Frontal cortex (tissue), 4 donors: Measurements from ENCODE around the gene LDLRAD4. TPM values are rescaled to one million over a fixed set of nuclear protein-coding genes. Genes with fewer than 3 reads are reported as not detected.

Experiments used
- DNase-seq, 2 donors: peaks; one replicate each; pipeline ENCODE4 v3.0.0; 2012; ENCODE audit warnings: low spot score in 2 of 2
- FAIRE-seq: peaks from 2 replicates; lab custom pipeline; 2012; peaks lifted over from hg19 to GRCh38; lab: Jason Lieb, UNC
- total RNA-seq: library from RNA; depleted of rRNA; stranded (reverse); fragments of >200 nt; gene quantifications from one replicate; pipeline ENCODE4 v1.2.3, GENCODE V29; 2014
- donor health status: control.
- donor health status: control.
- donor health status: control.

Gene LDLRAD4
- total RNA-seq, 1 donor from 2014 or later: 60.7 TPM

DNA sequence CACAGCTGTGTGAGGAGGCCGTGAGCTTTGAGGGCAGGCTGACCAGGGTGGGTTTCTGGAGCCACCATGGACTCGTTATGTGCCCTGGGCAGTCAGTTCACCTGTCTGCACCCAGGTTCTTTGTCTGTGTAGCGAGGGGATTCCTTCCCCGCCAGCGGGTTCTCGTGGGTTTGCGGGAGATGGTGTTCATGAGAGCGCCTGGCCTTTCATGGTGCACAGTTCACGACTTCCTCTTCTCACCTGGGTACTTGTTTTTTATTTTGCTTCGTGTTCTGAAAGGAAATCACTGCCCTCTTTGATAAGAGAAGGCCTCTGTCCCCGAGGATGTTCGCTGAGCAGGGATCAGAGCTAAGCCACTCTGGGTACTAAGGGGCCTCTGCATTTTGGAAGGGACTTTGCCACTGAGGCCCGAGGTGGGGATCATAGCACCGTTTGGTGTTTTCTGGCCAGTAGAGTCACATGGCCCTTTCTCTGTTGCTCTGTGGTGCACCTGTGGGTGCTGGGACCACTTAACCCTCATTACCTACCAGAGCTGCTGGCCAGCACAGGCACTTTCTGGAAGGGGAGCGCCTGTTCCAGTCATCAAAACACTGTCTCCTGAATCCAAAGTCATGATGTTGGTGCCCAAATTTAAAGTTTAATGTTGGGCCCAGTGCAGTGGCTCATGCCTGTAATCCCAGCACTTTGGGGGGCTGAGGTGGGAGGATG, 78.5 kb downstream of the LDLRAD4 start:
- no peak for DNase-seq
- no peak for FAIRE-seq

DNA sequence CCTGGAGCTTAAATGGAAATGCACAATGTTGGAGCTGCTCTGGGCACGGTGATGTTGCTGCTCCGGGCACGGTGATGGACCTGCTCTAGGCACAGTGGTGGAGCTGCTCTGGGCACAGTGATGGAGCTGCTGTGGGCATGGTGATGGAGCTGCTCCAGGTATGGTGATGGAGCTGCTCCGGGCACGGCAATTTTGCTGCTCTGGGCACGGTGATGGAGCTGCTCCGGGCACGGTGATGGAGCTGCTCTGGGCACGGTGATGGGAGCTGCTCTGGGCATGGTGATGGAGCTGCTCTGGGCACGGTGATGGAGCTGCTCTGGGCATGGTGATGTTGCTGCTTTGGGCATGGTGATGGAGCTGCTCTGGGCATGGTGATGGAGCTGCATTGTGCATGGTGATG, 79.7 kb downstream of the LDLRAD4 start:
- DNase-seq (no peak), FAIRE-seq (no peak)

DNA sequence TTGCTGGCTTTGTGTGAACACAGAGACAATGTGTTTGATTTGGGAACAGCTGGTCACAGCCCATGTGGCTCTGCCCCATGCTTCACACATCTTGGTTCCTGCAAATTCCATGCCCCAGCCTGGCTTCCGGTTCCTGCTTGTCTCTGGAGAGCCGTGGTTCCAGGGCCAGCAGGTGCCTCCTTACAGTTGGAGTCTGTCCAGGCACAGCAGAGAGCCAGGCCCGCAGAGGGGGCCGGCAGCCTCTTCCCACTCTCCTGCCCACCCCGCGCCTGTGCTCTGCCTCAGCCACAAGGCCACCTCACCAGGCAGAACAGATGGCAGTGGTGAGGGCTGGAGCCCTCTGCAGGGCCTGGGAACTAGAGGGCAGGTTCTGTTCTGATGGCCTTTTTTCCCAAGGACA, 81.5 kb downstream of the LDLRAD4 start:
- no peak for FAIRE-seq

DNA sequence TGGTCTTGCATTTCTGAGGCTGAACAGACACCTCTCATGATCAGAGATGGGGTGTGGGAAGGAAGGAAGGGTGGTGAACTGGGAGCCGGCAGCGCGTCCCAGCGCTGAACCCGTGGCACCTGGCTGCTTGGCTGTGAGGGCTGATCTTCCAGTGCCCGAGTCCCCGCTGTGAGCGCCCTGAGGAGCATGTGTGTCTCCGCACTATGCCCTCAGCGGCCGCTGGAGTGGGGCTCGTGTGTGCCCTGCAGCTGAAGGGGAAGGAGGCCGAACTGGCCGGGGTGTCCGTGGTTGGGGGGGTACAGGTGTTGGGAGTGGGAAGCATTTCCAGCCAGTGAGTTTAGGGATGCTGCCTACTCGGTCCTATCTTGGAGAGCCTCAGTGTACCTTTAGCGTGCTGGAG, 82.2 kb downstream of the LDLRAD4 start:
- no peak for FAIRE-seq
- no peak for DNase-seq

More for the DNA sequence above, 81.5 kb downstream of the LDLRAD4 start:
- DNase-seq: no peak

DNA sequence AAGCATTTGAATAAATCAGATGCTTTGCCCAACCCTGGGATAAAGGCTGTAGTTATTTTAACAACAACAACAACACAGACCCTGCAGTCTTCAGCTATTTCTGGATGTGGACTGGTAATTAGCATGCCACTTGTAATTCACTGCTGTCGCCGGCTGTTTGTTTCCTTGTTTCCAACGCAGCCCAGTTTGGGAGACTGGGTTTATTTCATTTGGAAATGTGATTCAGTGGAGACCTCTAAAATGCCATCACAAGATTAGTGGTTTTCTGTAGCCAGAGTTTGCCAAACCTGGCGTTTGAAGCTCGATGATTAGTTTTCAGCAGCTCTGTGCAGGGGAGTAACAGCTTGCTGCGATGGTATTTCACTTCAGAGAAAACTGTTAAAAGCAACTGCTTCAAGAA, 83.5 kb downstream of the LDLRAD4 start:
- DNase-seq (no peak), FAIRE-seq (no peak)

DNA sequence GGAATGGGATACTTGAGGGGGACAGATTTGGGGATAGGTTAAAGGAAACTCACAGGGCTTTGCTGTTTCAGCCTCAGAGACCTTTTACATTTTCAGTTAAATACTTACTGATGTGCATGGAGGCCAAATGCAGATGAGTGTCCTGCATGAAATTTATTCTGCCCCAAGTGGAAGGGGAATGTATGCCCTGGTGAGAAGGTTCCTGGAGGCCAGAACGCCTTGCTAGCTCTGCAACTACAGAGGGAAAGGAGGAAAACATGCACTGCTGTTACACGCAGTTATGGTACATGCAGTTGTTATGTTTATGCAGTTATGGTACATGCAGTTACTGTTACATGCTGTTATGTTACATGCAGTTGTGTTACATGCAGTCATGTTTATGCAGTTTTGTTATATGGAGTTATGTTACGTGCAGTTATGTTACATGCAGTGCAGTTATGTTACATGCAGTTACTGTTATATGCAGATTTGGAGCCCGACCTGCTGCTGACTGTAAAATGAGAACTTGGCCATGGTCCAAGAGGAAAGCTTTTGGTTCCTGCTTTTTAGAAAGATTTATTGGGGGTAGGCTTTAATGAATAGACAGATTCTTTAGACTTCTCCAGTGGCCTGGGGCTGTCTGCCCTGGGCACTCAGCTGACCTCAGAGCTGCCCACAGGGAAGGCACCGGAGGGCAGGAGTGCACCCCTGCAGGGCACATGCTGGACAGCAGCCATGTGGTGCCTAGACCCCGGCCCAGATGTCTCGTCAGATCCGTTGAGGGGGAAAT, 84.1 kb downstream of the LDLRAD4 start:
- DNase-seq (no peak), FAIRE-seq (no peak)

DNA sequence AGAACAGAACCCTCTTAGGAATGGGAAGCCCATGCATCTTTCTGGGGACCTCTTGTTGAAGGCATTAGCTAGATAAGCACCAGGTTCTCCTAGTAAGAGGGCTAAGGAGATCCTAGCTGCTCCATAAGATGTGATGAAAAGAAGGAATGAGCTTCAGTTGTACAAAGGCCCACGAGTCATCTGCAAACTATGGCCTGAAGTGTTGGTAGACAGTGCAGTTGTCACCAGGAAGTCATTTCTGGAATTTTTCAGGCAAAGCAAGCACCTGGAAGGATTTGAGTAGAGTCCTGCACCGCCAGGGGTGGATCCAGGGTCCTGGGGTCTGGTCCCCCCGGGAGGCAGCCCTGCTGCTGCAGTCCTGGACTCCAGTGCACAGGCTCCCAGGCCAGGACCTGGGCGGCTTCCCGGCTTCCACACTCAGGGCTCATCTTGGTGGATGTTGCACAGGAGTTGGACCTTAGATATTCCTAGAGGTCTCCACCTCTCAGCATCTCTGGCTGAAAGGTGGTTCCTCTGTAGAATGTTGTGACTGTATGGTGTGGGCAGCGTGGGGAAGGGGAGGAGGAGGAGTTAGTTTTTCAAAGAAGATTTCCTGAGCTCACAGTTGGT, 85.3 kb downstream of the LDLRAD4 start:
- no peak for FAIRE-seq
- DNase-seq: no peak

DNA sequence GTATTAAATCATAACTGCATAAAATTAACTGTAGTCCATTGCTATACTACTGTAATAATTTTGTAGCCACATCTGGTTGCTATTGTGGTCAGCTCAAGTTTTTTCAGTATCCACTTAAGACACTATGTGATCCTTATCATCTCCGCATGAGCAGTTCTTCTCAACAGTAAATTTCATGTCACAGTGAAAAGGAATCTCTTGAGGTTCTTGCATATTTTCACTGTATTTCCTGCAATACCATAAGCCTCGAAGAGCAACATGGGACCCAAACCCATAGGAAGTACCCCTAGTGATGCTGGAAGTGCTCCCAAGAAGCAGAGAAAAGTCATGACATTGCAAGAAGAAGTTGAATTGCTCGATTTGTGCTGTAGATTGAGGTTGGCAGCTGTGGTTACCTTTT, 86.7 kb downstream of the LDLRAD4 start:
- FAIRE-seq (no peak), DNase-seq (no peak)

DNA sequence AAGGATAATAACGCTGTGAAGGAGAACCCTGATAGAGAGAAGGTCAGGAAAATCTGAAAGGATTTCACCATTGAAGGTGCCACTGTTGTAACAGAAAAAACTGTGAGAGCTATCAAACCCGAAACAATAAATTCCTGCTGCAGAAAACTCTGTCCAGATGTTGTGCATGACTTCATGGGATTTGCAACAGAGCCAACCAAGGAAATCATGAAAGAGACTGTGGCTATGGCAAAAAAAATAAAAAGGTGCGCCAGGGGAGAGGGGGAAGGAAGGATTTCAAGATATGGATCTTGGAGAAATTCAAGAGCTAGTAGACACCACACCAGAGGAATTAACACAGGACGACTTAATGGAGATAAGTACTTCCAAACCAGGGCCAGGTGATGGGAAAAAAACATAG, 88.0 kb downstream of the LDLRAD4 start:
- FAIRE-seq (no peak), DNase-seq (no peak)

DNA sequence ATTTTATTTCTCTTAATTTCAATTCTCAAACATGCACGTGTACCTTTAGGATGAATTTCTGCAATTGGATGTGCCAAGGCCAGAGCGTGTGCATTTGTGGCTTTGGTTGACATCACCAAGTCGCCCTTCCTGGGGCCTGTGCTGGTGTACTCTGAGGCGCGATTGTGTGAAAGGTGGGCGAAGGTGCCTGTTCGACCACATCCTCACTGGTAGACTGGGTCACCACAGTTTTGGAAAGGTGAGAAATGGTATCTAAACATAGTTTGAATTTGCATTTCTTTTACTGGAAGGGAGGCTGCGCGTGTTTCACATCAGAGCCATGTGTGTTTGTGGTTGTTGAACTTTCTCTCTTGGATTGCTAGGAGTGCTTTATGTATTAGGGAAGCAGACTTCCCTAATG, 89.8 kb downstream of the LDLRAD4 start:
- no peak for FAIRE-seq
- no peak for DNase-seq

DNA sequence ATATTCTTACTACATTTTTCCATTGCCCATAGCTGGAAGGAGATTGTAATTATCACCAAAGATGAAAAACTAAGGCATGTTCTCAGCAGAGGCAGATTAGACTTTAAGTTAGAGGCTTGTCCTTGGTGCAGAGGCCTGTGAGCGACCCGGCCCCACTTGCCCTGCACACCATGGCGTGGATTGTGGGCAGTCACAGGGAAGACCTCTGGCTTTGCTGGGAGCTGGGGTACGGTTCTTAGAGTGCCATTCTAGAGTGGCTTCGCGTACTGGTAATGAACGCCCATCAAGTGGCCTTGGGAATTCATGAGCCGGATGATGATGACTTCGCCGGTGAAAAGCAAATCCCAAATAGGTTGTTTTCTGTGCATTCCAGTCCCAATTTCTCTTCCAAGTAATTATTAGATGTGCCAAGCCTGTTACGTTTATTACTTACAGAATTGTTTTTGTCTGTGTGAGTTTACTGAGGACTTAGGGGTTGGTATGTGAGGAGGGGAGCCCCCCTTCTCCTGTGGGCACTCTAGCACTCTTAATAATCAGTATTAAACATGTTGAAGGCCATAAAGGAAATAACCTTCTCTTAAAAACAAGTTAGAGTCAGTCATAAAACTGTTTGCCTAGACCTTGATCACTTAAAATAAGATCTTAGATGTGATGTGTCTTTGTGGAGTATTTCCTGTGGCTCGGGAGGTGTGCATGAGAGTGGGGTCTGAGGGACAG, 90.6 kb downstream of the LDLRAD4 start:
- no peak for DNase-seq
- FAIRE-seq: no peak

DNA sequence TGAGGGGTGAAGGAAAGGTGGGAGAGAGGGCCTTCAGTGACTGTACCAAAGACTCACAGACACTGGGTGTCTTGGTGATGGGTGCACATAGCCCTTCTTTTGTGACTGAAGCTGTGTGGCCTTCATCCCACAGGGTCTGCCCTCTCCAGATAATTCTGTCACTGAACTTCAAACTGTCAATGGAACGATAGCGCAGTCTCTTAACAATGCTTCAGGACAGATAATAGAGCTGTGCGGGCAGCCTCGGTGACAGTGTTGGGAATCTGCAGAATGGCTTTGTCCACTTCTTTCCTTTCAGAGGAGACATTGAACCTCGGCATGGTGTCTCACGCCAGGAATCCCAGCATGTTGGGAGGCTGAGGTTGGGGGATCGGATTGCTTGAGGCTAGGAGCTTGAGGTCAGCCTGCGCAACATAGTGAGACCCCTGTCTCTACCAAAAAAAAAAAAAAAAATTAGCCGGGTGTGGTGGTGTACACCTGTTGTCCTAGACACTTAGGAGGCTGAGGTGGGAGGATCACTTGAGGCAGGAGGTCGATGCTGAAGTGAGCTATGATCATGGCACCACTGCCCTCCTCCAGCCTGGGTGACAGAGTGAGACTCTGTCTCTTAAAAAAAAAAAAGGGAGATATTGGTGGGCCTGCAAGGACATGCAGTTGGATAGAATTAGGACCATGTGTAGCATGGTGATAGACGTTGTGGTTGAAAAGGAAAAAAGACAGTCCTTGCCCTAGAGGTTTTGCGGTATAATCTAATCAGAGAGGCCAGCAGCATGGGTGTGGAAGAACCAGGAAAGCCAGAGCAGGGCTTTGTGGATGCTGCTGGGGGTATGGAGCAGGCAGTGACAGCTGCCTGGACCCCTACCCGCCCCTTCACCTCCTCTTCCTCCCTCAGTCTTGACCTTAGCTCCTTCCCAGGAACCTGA, 91.4 kb downstream of the LDLRAD4 start:
- FAIRE-seq: no peak
- DNase-seq: no peak

DNA sequence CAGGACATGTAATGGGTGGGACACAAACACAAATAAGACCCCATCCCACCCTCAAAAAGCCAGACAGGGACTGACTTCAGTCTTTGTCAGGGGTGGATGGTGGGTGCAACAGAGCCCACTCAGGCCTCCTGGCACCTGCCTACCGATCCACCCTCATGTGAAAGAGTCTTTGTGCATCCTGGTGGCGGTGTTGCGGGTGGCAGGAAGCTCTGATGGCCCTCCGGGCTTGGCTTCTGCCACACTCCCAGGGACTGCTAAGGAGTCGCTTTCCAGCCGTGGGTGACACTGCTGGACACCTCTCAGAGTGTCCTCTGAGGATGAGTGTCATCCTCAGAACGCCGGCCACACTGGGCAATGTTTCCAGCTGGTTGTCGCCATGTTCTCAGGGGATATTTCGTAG, 92.6 kb downstream of the LDLRAD4 start:
- FAIRE-seq: no peak
- no peak for DNase-seq

DNA sequence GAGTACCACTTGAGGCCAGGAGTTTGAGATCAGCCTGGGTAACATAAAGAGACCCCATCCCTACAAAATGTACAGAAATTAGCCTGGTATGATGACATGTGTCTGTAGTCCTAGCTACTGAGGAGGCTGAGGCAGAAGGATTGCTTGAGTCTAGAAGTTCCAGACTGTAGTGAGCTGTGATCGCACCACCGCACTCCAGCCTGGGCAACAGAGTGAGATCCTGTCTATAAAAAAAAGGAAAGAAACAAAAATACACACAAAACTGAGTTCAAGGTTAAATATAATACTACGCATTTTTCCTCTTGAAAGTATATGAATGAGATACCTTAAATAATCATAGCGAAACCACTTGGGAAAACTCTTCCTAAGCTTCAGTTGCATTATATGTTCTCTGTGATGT, 94.0 kb downstream of the LDLRAD4 start:
- DNase-seq (no peak), FAIRE-seq (no peak)

DNA sequence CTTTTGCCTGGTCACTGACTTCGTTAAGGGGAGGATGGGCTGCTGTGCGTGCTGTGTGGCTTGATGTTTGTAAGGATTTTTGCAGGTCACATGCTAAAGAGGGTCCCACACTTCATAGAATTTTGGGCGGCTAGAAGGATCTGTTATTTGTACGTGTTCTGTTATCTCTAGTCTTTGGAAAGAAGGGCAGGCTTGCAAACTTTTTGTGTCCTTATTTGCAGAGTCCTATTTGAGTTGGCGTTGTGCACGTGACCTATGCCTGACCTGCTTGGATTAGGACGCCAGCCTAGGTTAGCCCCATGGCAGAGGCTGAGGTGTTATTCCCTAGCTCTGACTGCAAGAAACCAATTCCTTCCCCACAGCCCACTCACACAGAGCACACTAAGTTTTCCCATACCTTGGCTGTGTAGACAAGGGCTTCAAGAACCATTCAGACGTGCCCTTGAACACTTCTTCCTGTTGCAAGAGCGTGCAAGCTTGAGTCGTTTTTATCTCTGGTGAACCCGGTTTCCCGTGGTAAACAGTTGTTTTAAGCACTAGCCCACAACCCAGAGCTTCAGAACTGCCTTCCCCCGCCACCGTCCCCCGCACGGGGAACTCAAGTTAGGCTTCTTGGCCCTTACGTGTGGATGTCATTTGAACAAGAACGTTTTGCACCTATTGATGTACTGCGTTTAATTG, 94.6 kb downstream of the LDLRAD4 start:
- FAIRE-seq: no peak
- DNase-seq: no peak

DNA sequence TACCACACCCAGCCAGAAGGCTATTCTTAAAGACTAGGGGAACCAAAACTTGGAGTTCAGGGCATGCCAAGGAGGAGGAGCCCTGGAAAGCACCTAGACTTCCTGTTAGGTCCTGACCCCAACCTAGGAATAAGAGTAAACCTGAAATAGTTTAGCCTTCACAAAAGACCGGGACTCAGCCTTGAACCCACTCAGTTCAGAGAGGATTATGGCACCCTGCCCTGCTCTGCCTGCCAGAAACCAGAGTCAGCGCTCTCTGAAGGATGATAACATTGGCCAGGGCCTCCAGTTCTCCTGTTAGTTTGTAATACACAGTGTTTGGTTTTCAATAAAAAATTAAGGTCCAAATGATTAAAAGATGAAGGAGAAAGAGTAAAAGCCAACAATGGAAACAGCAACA, 96.4 kb downstream of the LDLRAD4 start:
- DNase-seq (no peak), FAIRE-seq (no peak)

DNA sequence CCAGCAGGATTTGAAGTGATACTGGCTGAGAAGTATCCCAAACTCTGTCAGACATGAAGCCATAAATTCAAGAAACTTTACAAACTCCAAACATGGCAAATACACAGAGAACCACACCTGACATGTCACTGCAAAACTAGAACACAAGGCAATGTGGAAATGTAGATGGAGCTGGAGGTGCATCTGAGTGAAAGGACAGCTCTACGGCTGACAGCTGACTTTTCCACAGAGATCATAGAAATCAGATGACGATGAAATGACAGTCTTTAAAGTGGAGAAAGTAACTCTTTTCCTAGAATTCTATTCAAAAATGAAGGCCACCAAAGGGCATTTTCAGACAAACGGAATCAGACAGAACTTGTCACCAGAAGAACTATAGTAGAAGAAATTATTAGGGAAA, 97.5 kb downstream of the LDLRAD4 start:
- DNase-seq (no peak), FAIRE-seq (no peak)

DNA sequence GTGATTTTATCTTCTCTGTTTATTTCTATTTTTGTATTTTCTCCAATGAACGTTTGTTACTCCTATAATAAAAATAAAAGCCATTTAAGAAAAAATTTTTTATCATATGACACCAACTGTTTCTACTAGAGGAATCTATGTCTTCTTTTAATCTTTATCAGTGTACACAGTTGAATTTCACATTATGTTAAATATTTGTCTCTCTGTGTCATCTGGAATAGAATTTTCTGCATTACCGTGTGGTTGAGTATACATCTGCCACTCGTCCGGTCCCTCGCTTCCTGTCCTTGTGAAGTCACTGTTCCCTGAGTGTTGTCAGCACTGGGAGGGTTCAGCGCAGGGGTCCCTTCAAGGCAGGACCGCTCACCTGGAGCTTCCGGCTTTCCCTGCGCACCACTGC, 99.2 kb downstream of the LDLRAD4 start:
- FAIRE-seq (no peak), DNase-seq (no peak)
